Measurements from ENCODE around the gene GATA2.
A peak's percentile ranks its signal among the peaks of the same experiment; 100 is the strongest.

The GATA2 gene

GRCh38 chr3:128501431-128501830 lies 8.4 kb upstream of the GATA2 start:
- DNase-seq: no peak

- no peak for DNase-seq
These were observed 7.6 kb upstream of the GATA2 start for GRCh38 chr3:128500556-128500955.

GRCh38 chr3:128499724-128500275 lies 6.8 kb upstream of the GATA2 start:
- DNase-seq: peak; percentile 49

GRCh38 chr3:128498901-128499530 lies 6.0 kb upstream of the GATA2 start:
- no peak for DNase-seq

- DNase-seq: no peak
These were observed 5.2 kb upstream of the GATA2 start for GRCh38 chr3:128498127-128498626.

GRCh38 chr3:128497305-128498126 lies 4.5 kb upstream of the GATA2 start:
- DNase-seq: peak; percentile 42

- DNase-seq: no peak
These were observed 3.8 kb upstream of the GATA2 start for GRCh38 chr3:128496602-128497304.

- no peak for DNase-seq
These were observed 3.1 kb upstream of the GATA2 start for GRCh38 chr3:128496019-128496601.

GRCh38 chr3:128495435-128495970 lies 2.5 kb upstream of the GATA2 start:
- no peak for DNase-seq

- DNase-seq: no peak
These were observed 1.3 kb upstream of the GATA2 start for GRCh38 chr3:128494367-128494650.

GRCh38 chr3:128493570-128494366 lies 767 bp upstream of the GATA2 start:
- DNase-seq: no peak

GRCh38 chr3:128491941-128492670 lies 895 bp downstream of the GATA2 start:
- no peak for DNase-seq

- DNase-seq: no peak
These were observed 1.4 kb downstream of the GATA2 start for GRCh38 chr3:128491691-128491940.

- no peak for DNase-seq
These were observed 1.9 kb downstream of the GATA2 start for GRCh38 chr3:128490915-128491690.

- DNase-seq: no peak
These were observed 2.4 kb downstream of the GATA2 start for GRCh38 chr3:128490650-128490914.

- DNase-seq: no peak
These were observed 2.9 kb downstream of the GATA2 start for GRCh38 chr3:128489927-128490649.

- DNase-seq: no peak
These were observed 3.4 kb downstream of the GATA2 start for GRCh38 chr3:128489674-128489926.

- DNase-seq: no peak
These were observed 3.9 kb downstream of the GATA2 start for GRCh38 chr3:128488991-128489673.

GRCh38 chr3:128488636-128488990 lies 4.4 kb downstream of the GATA2 start:
- DNase-seq: no peak
